Upper lobe of right lung (tissue), 1 donor: Measurements from ENCODE around the gene PDE4B. TPM values are rescaled to one million over a fixed set of nuclear protein-coding genes. Genes with fewer than 3 reads are reported as not detected.

Source experiments
- ATAC-seq: fragments of 200-7000 bp; cut with Tn5 transposase; one replicate; pipeline ENCODE4 v1.9.1; 2020; ENCODE audit warnings: mild to moderate bottlenecking, moderate library complexity
- DNase-seq: peaks from one replicate; pipeline ENCODE4 v3.0.0-alpha.2; 2020
- H3K27ac ChIP-seq: fragments of 200-600 bp; one replicate; pipeline ENCODE4 v1.8.0; 2022
- H3K27me3 ChIP-seq: fragments of 200-600 bp; one replicate; pipeline ENCODE4 v1.8.0; 2022; ENCODE audit warnings: mild to moderate bottlenecking
- H3K36me3 ChIP-seq: fragments of 200-600 bp; one replicate; pipeline ENCODE4 v1.8.0; 2022
- H3K4me1 ChIP-seq: fragments of 200-600 bp; one replicate; pipeline ENCODE4 v1.8.0; 2022
- H3K4me3 ChIP-seq: fragments of 200-600 bp; one replicate; pipeline ENCODE4 v1.8.0; 2022; ENCODE audit warnings: mild to moderate bottlenecking
- H3K9me3 ChIP-seq: fragments of 200-600 bp; one replicate; pipeline ENCODE4 v1.8.0; 2022
- CTCF ChIP-seq: fragments of 200-600 bp; IDR thresholded peaks from one replicate; pipeline ENCODE4 v1.8.0; 2022; ENCODE audit warnings: antibody characterized with exemption
- intact Hi-C: fragments of 100-400 bp; cut with DNase I; formaldehyde crosslinking; loops from one replicate; pipeline ENCODE4 v1.11.0; 2022
- total RNA-seq: library from RNA; stranded (reverse); fragmentation: NEBNext Ultra II Directional; extraction: Animal tissue kit (Norgen Biotek cat#: 25700); gene quantifications from one replicate; pipeline ENCODE4 v1.2.1, GENCODE V29; 2021
- donor health status: DM: no; HTN: yes; CAD: no; lungs with severe emphysema.

Gene PDE4B
- total RNA-seq, 1 donor from 2014 or later: 14.3 TPM

GRCh38 chr1:66397192-66397591, 604.5 kb downstream of the PDE4B start:
- Histone ChIP-seq H3K36me3 (no peaks in the 10 kb centered on the region), H3K27me3 (no peaks in the 10 kb centered on the region), H3K9me3 (no peaks in the 10 kb centered on the region), H3K4me3 (no peak overlapping the region), H3K4me1 (no peaks in the 10 kb centered on the region), H3K27ac (no peak overlapping the region)
- no peak for ATAC-seq
- intact Hi-C loops: no loop called here
- TF ChIP-seq CTCF: no peak
- no peak for DNase-seq

GRCh38 chr1:66399888-66400529, 607.3 kb downstream of the PDE4B start:
- H3K4me1 ChIP-seq: peaks cover under 1% of the 10 kb centered on the region
- intact Hi-C loops: no loop called here
- no peak overlapping the region for H3K4me3 ChIP-seq
- no peaks in the 10 kb centered on the region for H3K9me3 ChIP-seq
- no peak for DNase-seq
- no peaks in the 10 kb centered on the region for H3K27me3 ChIP-seq
- no peaks in the 10 kb centered on the region for H3K36me3 ChIP-seq
- no peak for ATAC-seq
- TF ChIP-seq CTCF: no peak
- H3K27ac ChIP-seq: no peak overlapping the region

- DNase-seq (no peak), ATAC-seq (no peak)
- H3K27ac ChIP-seq: no peak overlapping the region
- H3K4me3 ChIP-seq: no peak overlapping the region
- intact Hi-C loops: no loop called here
- no peaks in the 10 kb centered on the region for H3K36me3 ChIP-seq
- no peaks in the 10 kb centered on the region for H3K9me3 ChIP-seq
- H3K4me1 ChIP-seq: peaks cover 5% of the 10 kb centered on the region
- no peaks in the 10 kb centered on the region for H3K27me3 ChIP-seq
- no peak for TF ChIP-seq CTCF
These were observed 608.0 kb downstream of the PDE4B start for GRCh38 chr1:66400660-66401059.

- Histone ChIP-seq H3K4me1 (peaks cover 5% of the 10 kb centered on the region), H3K9me3 (no peaks in the 10 kb centered on the region), H3K27ac (no peak overlapping the region), H3K4me3 (no peak overlapping the region), H3K27me3 (no peaks in the 10 kb centered on the region), H3K36me3 (no peaks in the 10 kb centered on the region)
- TF ChIP-seq CTCF: no peak
- intact Hi-C loops: no loop called here
- DNase-seq (no peak), ATAC-seq (no peak)
These were observed 608.5 kb downstream of the PDE4B start for GRCh38 chr1:66401244-66401643.

- peak; percentile 66 for ATAC-seq
- TF ChIP-seq CTCF: no peak
- no peak for DNase-seq
- no peak overlapping the region for H3K4me3 ChIP-seq
- no peak overlapping the region for H3K27ac ChIP-seq
- peaks cover 5% of the 10 kb centered on the region for H3K4me1 ChIP-seq
- no peaks in the 10 kb centered on the region for H3K9me3 ChIP-seq
- no peaks in the 10 kb centered on the region for H3K27me3 ChIP-seq
- intact Hi-C loops: no loop called here
- no peaks in the 10 kb centered on the region for H3K36me3 ChIP-seq
These were observed 609.5 kb downstream of the PDE4B start for GRCh38 chr1:66402194-66402593.
